ENCODE results near the gene MTMR4. TPM values are rescaled to one million over a fixed set of nuclear protein-coding genes. Genes with fewer than 3 reads are reported as not detected.
A peak's percentile ranks its signal among the peaks of the same experiment; 100 is the strongest.

The MTMR4 gene
- total RNA-seq, 1 experiment from 2014 or later, result 67.2 TPM

GRCh38 chr17:58487589-58488427, 26.6 kb downstream of the MTMR4 start, which contains the start of gene HSF5:
HSF5 (minus strand) TSS chr17:58488408; CDS start chr17:58488274, 134 bp downstream.
- ChIA-PET POLR2A (interaction anchor here (0.6 kb wide), 1 partner anchor 83 kb away, joined by 3 read pairs; no protein-coding TSS in a partner anchor), RAD21 (ENCODE audit: low non-redundant PET in 1 of 2, low total read pairs in 2 of 2, uncharacterized antibody in 2 of 2, unreplicated experiment in 2 of 2) (no interaction called here), CTCF (no interaction called here)
- no peak within 1 kb of the TSS for H2AFZ ChIP-seq (ENCODE audit: low read depth, low read length, poor library complexity, severe bottlenecking)
- no peak for DNase-seq (ENCODE audit: low read depth, low spot score)
- intact Hi-C loops (cut with micrococcal nuclease), result no loop called here
- no peak for TF ChIP-seq SRF (IDR thresholded peaks at IDR 0.05; ENCODE audit: low read depth)
- no peak for TF ChIP-seq EZH2phosphoT487 (IDR thresholded peaks at IDR 0.05; ENCODE audit: borderline replicate concordance)
- TF ChIP-seq MAX (IDR thresholded peaks at IDR 0.05), result no peak
- TF ChIP-seq CEBPB (IDR thresholded peaks at IDR 0.05; ENCODE audit: low read depth), result no peak
- TF ChIP-seq EZH2 (IDR thresholded peaks at IDR 0.05), result no peak
- no peak for TF ChIP-seq CTCF (IDR thresholded peaks at IDR 0.05 in 2 of 3, conservative IDR thresholded peaks at IDR 0.05 in 1 of 3; ENCODE audit: borderline replicate concordance in 1 of 3, insufficient read depth in 1 of 3, low read depth in 2 of 3, low read length in 2 of 3)
- H3K4me3 ChIP-seq (replicated peaks in 1 of 2; ENCODE audit: low read depth in 1 of 2, low read length in 2 of 2), result no peak within 1 kb of the TSS
- no peaks in the 10 kb centered on the region for H3K9me2 ChIP-seq (ENCODE audit: insufficient read depth)
- no peaks in the 10 kb centered on the region for H3K9me3 ChIP-seq (ENCODE audit: control insufficient read depth in 1 of 2, insufficient read depth in 1 of 2, low read depth in 1 of 2, low read length in 2 of 2)
- peak; percentile 27; the same call in 1 of the 2 replicates for ATAC-seq
- no peak within 1 kb of the TSS for H3K9ac ChIP-seq (ENCODE audit: low read length)
- H3K27ac ChIP-seq (ENCODE audit: low read depth, low read length), result no peak within 1 kb of the TSS
- H3K4me2 ChIP-seq (ENCODE audit: low read length), result no peak within 1 kb of the TSS
- H3K36me3 ChIP-seq (ENCODE audit: control insufficient read depth in 1 of 2, insufficient read depth in 2 of 2, low read length in 2 of 2), result peaks cover 22% of the 10 kb centered on the region in 2 experiments; a peak in 3 of 4 replicates
- H3K27me3 ChIP-seq (ENCODE audit: insufficient read depth, low read length), result no peaks in the 10 kb centered on the region
- H3K4me1 ChIP-seq (ENCODE audit: control insufficient read depth in 1 of 2, insufficient read depth in 2 of 2, low read length in 2 of 2), result no peaks in the 10 kb centered on the region
- H4K20me1 ChIP-seq (ENCODE audit: insufficient read depth), result no peaks in the 10 kb centered on the region
- BruUV-seq (replicated peaks), result no TSS peak
- no peaks in the 10 kb centered on the region for H3K79me2 ChIP-seq (ENCODE audit: insufficient read depth, low read length)
